ENCODE results near the gene ABI3BP. TPM values are rescaled to one million over a fixed set of nuclear protein-coding genes. Genes with fewer than 3 reads are reported as not detected.

The ABI3BP gene
- total RNA-seq, 4 donors from 2014 or later, result 6.2 to 68.7 (median 18.8) TPM

GRCh38 chr3:100803711-100804110, 189.5 kb downstream of the ABI3BP start:
- H3K36me3 ChIP-seq, result no peaks in the 10 kb centered on the region
- no peak for TF ChIP-seq POLR2A (IDR thresholded peaks at IDR 0.05)
- TF ChIP-seq CTCF (IDR thresholded peaks at IDR 0.05), result no peak
- no peaks in the 10 kb centered on the region for H3K4me1 ChIP-seq
- intact Hi-C loops (cut with DNase I), result no loop called here
- H3K27ac ChIP-seq, result no peak overlapping the region
- H3K27me3 ChIP-seq, result no peaks in the 10 kb centered on the region
- DNase-seq, result no peak
- no peaks in the 10 kb centered on the region for H3K9me3 ChIP-seq
- no peak overlapping the region for H3K4me3 ChIP-seq

GRCh38 chr3:100802126-100802525, 191.1 kb downstream of the ABI3BP start:
- H3K4me3 ChIP-seq, result no peak overlapping the region
- TF ChIP-seq POLR2A (IDR thresholded peaks at IDR 0.05) (no peak), CTCF (IDR thresholded peaks at IDR 0.05) (no peak)
- 77 to 82% methylated on average over 2 of the region's 2 CpGs for WGBS, 2 donors
- H3K4me1 ChIP-seq, result peaks cover 0 to 7% (median 0%) of the 10 kb centered on the region in 3 donors
- H3K36me3 ChIP-seq, result no peaks in the 10 kb centered on the region
- no peak for DNase-seq
- H3K27ac ChIP-seq, result no peak overlapping the region
- H3K9me3 ChIP-seq, result no peaks in the 10 kb centered on the region
- H3K27me3 ChIP-seq, result no peaks in the 10 kb centered on the region
- intact Hi-C loops (cut with DNase I), result no loop called here

GRCh38 chr3:100798012-100798411, 195.2 kb downstream of the ABI3BP start:
- WGBS, 2 donors, result 26 to 57% methylated on average over 1 of the region's 1 CpG
- TF ChIP-seq POLR2A (IDR thresholded peaks at IDR 0.05), result no peak
- Histone ChIP-seq H3K27ac (no peak overlapping the region), H3K36me3 (no peaks in the 10 kb centered on the region), H3K4me1 (peaks cover 0 to 7% (median 0%) of the 10 kb centered on the region in 3 donors), H3K9me3 (no peaks in the 10 kb centered on the region), H3K27me3 (no peaks in the 10 kb centered on the region), H3K4me3 (no peak overlapping the region)
- intact Hi-C loops (cut with DNase I), result no loop called here
- DNase-seq, result no peak

- TF ChIP-seq CTCF (IDR thresholded peaks at IDR 0.05) (peak in 1 of 6 experiments; percentile 35), POLR2A (IDR thresholded peaks at IDR 0.05) (no peak)
- no peak overlapping the region for H3K27ac ChIP-seq
- intact Hi-C loops (cut with DNase I), result no loop called here
- H3K27me3 ChIP-seq, result no peaks in the 10 kb centered on the region
- no peak overlapping the region for H3K4me3 ChIP-seq
- H3K9me3 ChIP-seq, result no peaks in the 10 kb centered on the region
- no peak for DNase-seq
- peaks cover 0 to 7% (median 0%) of the 10 kb centered on the region in 3 donors for H3K4me1 ChIP-seq
- WGBS, 2 donors, result 5 to 20% methylated on average over 2 of the region's 2 CpGs
- H3K36me3 ChIP-seq, result no peaks in the 10 kb centered on the region
These were observed 196.7 kb downstream of the ABI3BP start for GRCh38 chr3:100796556-100796955.

- intact Hi-C loops (cut with DNase I), result no loop called here
- WGBS, 2 donors, result 87 to 94% methylated on average over 1 to 2 of the region's 2 CpGs
These were observed 203.6 kb downstream of the ABI3BP start for GRCh38 chr3:100789579-100789978.

More at GRCh38 chr3:100789579-100789978, 203.6 kb downstream of the ABI3BP start:
- Histone ChIP-seq H3K36me3 (peaks cover 0 to 6% (median 0%) of the 10 kb centered on the region in 3 donors), H3K4me3 (no peak overlapping the region), H3K4me1 (no peaks in the 10 kb centered on the region), H3K9me3 (peaks cover 0 to 13% (median 11%) of the 10 kb centered on the region in 3 donors), H3K27me3 (no peaks in the 10 kb centered on the region), H3K27ac (no peak overlapping the region)
- TF ChIP-seq POLR2A (IDR thresholded peaks at IDR 0.05) (no peak), CTCF (IDR thresholded peaks at IDR 0.05) (no peak)
- no peak for DNase-seq
